PC-3 (cell line): Measurements from ENCODE around the gene SLC25A31. TPM values are rescaled to one million over a fixed set of nuclear protein-coding genes. Genes with fewer than 3 reads are reported as not detected.
A peak's percentile ranks its signal among the peaks of the same experiment; 100 is the strongest.

Experiments
- ATAC-seq: fragments of 200-7000 bp; cut with Tn5 transposase; 2 replicates; pipeline ENCODE4 v1.9.1; 2020; ENCODE audit warnings: mild to moderate bottlenecking, moderate library complexity
- BruUV-seq: library from RNA; stranded (reverse); fragments of 400-500 nt; replicated peaks from 2 replicates; lab custom pipeline; 2021; lab: Mats Ljungman, UMichigan
- CTCF ChIA-PET: fragments of 300-600 bp; sonication (Branson Sonifier 250); formaldehyde crosslinking; loops from one replicate; lab custom pipeline; 2022; ENCODE audit warnings: antibody characterized with exemption; lab: Charles Lee
- POLR2A ChIA-PET: fragments of 300-600 bp; sonication (Branson Sonifier 250); formaldehyde crosslinking; loops from one replicate; lab custom pipeline; 2022; ENCODE audit warnings: antibody characterized with exemption; ENCODE audit not compliant: unreplicated experiment; lab: Charles Lee
- DNase-seq: peaks from one replicate; pipeline ENCODE4 v3.0.0-alpha.2; 2015
- H2AFZ ChIP-seq: fragments of 300-600 bp; sonication (generic); 2 replicates; pipeline ENCODE4 v1.6.0; 2016; ENCODE audit warnings: antibody characterized with exemption, low read length
- H3F3A ChIP-seq: fragments of 300-600 bp; sonication (generic); one replicate; pipeline ENCODE4 v1.6.0; 2017; ENCODE audit warnings: antibody characterized with exemption, low read length, control low read depth, mild to moderate bottlenecking; ENCODE audit not compliant: unreplicated experiment
- H3K27ac ChIP-seq: fragments of 300-600 bp; sonication (generic); 2 replicates; pipeline ENCODE4 v1.5.1; 2016; ENCODE audit warnings: mild to moderate bottlenecking, low read length
- H3K27me3 ChIP-seq: fragments of 300-600 bp; sonication (generic); 2 replicates; pipeline ENCODE4 v1.6.1; 2016; ENCODE audit warnings: low read length, mixed read lengths
- H3K36me3 ChIP-seq: fragments of 300-600 bp; sonication (generic); 2 replicates; pipeline ENCODE4 v1.6.1; 2016; ENCODE audit warnings: low read depth, mixed run types, low read length, mixed read lengths
- H3K4me1 ChIP-seq: fragments of 300-600 bp; sonication (generic); 2 replicates; pipeline ENCODE4 v1.5.1; 2016; ENCODE audit warnings: low read length; ENCODE audit not compliant: insufficient read depth
- H3K4me2 ChIP-seq: fragments of 300-600 bp; sonication (generic); 2 replicates; pipeline ENCODE4 v1.6.0; 2016; ENCODE audit warnings: low read length
- H3K4me3 ChIP-seq: fragments of 300-600 bp; sonication (generic); 2 replicates; pipeline ENCODE4 v1.5.1; 2016; ENCODE audit warnings: mild to moderate bottlenecking, low read length, mixed read lengths
- H3K79me2 ChIP-seq: fragments of 300-600 bp; sonication (generic); 2 replicates; pipeline ENCODE4 v1.6.1; 2017; ENCODE audit warnings: low read length, mixed read lengths
- H3K9ac ChIP-seq: fragments of 300-600 bp; sonication (generic); 2 replicates; pipeline ENCODE4 v1.6.0; 2016; ENCODE audit warnings: mild to moderate bottlenecking, low read length
- H3K9me2 ChIP-seq: fragments of 300-600 bp; sonication (generic); replicated peaks from 2 replicates; pipeline ENCODE4 v1.6.1; 2016; ENCODE audit warnings: mixed run types, low read length, mixed read lengths
- H3K9me3 ChIP-seq: fragments of 300-600 bp; sonication (generic); 2 replicates; pipeline ENCODE4 v1.6.1; 2016; ENCODE audit warnings: low read length, mixed read lengths
- H4K20me1 ChIP-seq: fragments of 300-600 bp; sonication (generic); 2 replicates; pipeline ENCODE4 v1.6.1; 2016; ENCODE audit warnings: low read length, mixed read lengths
- EZH2 ChIP-seq: fragments of 300-600 bp; sonication (generic); IDR thresholded peaks from one replicate; pipeline ENCODE4 v1.6.1; 2017; ENCODE audit warnings: antibody characterized with exemption, mild to moderate bottlenecking, low read length; ENCODE audit not compliant: unreplicated experiment
- EZH2phosphoT487 ChIP-seq: fragments of 300-600 bp; sonication (generic); IDR thresholded peaks from 2 replicates; pipeline ENCODE4 v1.6.1; 2018; ENCODE audit warnings: mild to moderate bottlenecking, antibody characterized with exemption, low read length, borderline replicate concordance
- intact Hi-C: fragments of 100-400 bp; cut with micrococcal nuclease; formaldehyde crosslinking; loops from 2 replicates; pipeline ENCODE4 v1.9.0; 2023
- total RNA-seq: library from RNA; depleted of rRNA; stranded (reverse); fragments of >200 nt; gene quantifications from 2 replicates; pipeline ENCODE4 v1.2.3, GENCODE V29; 2014
- TF ChIP-seq, protein P1 (sequence below): fragments of 300-600 bp; sonication (generic); conservative IDR thresholded peaks from 2 replicates; pipeline ENCODE4 v1.5.1; 2017; ENCODE audit warnings: antibody characterized with exemption, low read depth, mild to moderate bottlenecking, low read length

The SLC25A31 gene
- total RNA-seq, 1 experiment from 2014 or later: not detected

DNA sequence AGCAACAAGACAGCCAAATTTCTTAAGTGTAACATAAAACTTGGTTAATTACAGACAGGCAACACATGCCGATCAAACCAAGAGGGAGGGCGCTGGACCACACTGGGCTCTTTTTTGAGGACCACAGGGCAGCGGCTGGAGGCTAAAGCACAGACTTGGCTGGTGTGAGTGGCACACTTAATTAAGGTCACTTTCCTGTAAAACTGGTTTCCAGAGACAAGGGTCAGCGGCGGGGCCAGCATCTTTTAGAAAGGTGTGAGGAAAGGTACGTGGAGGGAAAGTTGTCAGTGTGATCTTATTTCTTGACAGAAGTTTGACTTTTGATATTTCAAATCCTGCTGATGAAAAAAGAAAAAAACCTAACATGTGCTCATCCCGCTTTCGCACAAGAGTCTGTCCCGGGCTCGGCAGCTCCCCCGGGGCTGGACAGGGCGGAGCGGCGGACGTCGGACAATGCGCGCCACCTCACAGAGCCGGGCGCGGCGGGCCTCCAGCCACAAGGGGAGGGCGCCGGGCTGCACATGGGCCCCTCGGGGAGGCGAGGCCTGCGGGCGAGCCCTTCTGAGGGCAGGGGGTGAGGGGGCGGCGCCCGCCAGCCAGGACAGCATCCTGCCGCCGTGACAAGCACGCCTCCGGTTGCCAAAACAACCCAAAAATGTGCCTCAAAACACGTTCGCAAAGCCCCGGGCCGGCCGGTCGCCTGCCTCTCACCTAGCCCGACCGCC is 51.3 kb downstream of the SLC25A31 start:
- peak overlapping the region; percentile 94 for H2AFZ ChIP-seq
- intact Hi-C loops: loop anchor here (1.0 to 5.0 kb wide), 2 partner anchors 101 to 184 kb away; partner anchors contain the start of genes ABHD18, MFSD8 and PLK4
- peaks cover 36% of the 10 kb centered on the region for H3K79me2 ChIP-seq
- H3K4me2 ChIP-seq: peak overlapping the region; percentile 89
- TF ChIP-seq, protein P1, sequence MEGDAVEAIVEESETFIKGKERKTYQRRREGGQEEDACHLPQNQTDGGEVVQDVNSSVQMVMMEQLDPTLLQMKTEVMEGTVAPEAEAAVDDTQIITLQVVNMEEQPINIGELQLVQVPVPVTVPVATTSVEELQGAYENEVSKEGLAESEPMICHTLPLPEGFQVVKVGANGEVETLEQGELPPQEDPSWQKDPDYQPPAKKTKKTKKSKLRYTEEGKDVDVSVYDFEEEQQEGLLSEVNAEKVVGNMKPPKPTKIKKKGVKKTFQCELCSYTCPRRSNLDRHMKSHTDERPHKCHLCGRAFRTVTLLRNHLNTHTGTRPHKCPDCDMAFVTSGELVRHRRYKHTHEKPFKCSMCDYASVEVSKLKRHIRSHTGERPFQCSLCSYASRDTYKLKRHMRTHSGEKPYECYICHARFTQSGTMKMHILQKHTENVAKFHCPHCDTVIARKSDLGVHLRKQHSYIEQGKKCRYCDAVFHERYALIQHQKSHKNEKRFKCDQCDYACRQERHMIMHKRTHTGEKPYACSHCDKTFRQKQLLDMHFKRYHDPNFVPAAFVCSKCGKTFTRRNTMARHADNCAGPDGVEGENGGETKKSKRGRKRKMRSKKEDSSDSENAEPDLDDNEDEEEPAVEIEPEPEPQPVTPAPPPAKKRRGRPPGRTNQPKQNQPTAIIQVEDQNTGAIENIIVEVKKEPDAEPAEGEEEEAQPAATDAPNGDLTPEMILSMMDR: no peak
- no peak for TF ChIP-seq EZH2
- TF ChIP-seq EZH2phosphoT487: no peak
- H3K9me2 ChIP-seq: no peaks in the 10 kb centered on the region
- DNase-seq: peak; percentile 27
- ChIA-PET POLR2A (no interaction called here), CTCF (no interaction called here)
- H3K4me1 ChIP-seq: 0 out of 2 replicates have a peak, but pooled peaks cover 7% of the 10 kb centered on the region
- no peaks in the 10 kb centered on the region for H3K36me3 ChIP-seq
- ATAC-seq: peak; percentile 63
- peak overlapping the region; percentile 77 for H3K4me3 ChIP-seq
- TSS peak; percentile 29 for BruUV-seq
- H3K9ac ChIP-seq: peak overlapping the region; percentile 79
- no peaks in the 10 kb centered on the region for H3K9me3 ChIP-seq
- no peaks in the 10 kb centered on the region for H3F3A ChIP-seq
- no peaks in the 10 kb centered on the region for H3K27me3 ChIP-seq
- H3K27ac ChIP-seq: peak overlapping the region; percentile 32; the same call in 1 of the 2 replicates
- H4K20me1 ChIP-seq: no peaks in the 10 kb centered on the region

DNA sequence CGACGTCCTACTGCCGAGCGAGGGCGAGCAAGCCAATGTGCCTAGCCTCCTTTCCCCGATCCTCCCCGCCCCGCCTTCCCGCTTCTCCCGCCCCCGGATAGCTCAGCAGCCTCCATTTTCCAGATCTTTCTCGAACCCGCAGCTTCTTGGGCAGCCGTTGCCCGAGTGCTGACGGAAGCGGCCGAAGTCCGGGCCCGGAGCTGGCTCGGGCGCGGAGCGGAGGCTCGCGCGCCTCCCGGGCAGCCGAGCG is 51.8 kb downstream of the SLC25A31 start:
- peak overlapping the region; percentile 79 for H3K9ac ChIP-seq
- no TSS peak for BruUV-seq
- 0 out of 2 replicates have a peak, but pooled peaks cover 7% of the 10 kb centered on the region for H3K4me1 ChIP-seq
- H3K79me2 ChIP-seq: peaks cover 41% of the 10 kb centered on the region
- H3K9me2 ChIP-seq: no peaks in the 10 kb centered on the region
- H3F3A ChIP-seq: no peaks in the 10 kb centered on the region
- TF ChIP-seq EZH2 (no peak), EZH2phosphoT487 (no peak)
- TF ChIP-seq, protein P1: no peak
- H3K4me2 ChIP-seq: peak overlapping the region; percentile 89
- intact Hi-C loops: loop anchor here (1.0 to 5.0 kb wide), 2 partner anchors 100 to 183 kb away; partner anchors contain the start of genes ABHD18, MFSD8 and PLK4
- H3K36me3 ChIP-seq: no peaks in the 10 kb centered on the region
- H3K4me3 ChIP-seq: peak overlapping the region; percentile 77
- CTCF ChIA-PET: no interaction called here
- DNase-seq: peak; percentile 82
- no peaks in the 10 kb centered on the region for H3K9me3 ChIP-seq
- peak; percentile 85 for ATAC-seq
- H4K20me1 ChIP-seq: no peaks in the 10 kb centered on the region
- POLR2A ChIA-PET: no interaction called here
- peak overlapping the region; percentile 94 for H2AFZ ChIP-seq
- no peaks in the 10 kb centered on the region for H3K27me3 ChIP-seq
- H3K27ac ChIP-seq: peak overlapping the region; percentile 32; the same call in 1 of the 2 replicates
